PC-9 (cell line): ENCODE data around the gene CLN6. TPM values are rescaled to one million over a fixed set of nuclear protein-coding genes. Genes with fewer than 3 reads are reported as not detected.

Source experiments
- BruUV-seq: library from RNA; stranded (reverse); fragments of 400-500 nt; replicated peaks from 2 replicates; lab custom pipeline; 2021; lab: Mats Ljungman, UMichigan
- CTCF ChIA-PET: fragments of 300-600 bp; sonication (Branson Sonifier 250); formaldehyde crosslinking; loops from one replicate; lab custom pipeline; 2022; ENCODE audit warnings: antibody characterized with exemption; lab: Charles Lee
- POLR2A ChIA-PET: fragments of 300-600 bp; sonication (Branson Sonifier 250); formaldehyde crosslinking; loops from one replicate; lab custom pipeline; 2022; ENCODE audit warnings: antibody characterized with exemption; ENCODE audit not compliant: unreplicated experiment; lab: Charles Lee
- DNase-seq, 2 experiments: peaks; one replicate each; pipeline versions ENCODE4 v3.0.0 to v3.0.0-alpha.2; 2015 to 2022; ENCODE audit warnings: mixed read lengths in 1 of 2
- H2AFZ ChIP-seq: fragments of 200-600 bp; sonication (generic); 2 replicates; pipeline ENCODE4 v1.8.1; 2017; ENCODE audit warnings: antibody characterized with exemption
- H3F3A ChIP-seq: fragments of 200-600 bp; sonication (generic); 2 replicates; pipeline ENCODE4 v1.8.1; 2017; ENCODE audit warnings: antibody characterized with exemption, mild to moderate bottlenecking, low read depth; ENCODE audit not compliant: insufficient read depth
- H3K27ac ChIP-seq: fragments of 200-600 bp; sonication (generic); 2 replicates; pipeline ENCODE4 v1.6.1; 2016; ENCODE audit warnings: mixed run types
- H3K27me3 ChIP-seq: fragments of 200-600 bp; sonication (generic); 2 replicates; pipeline ENCODE4 v1.6.1; 2016; ENCODE audit warnings: low read depth, mixed run types; ENCODE audit not compliant: insufficient read depth
- H3K36me3 ChIP-seq: fragments of 200-600 bp; sonication (generic); 2 replicates; pipeline ENCODE4 v1.6.1; 2016; ENCODE audit warnings: low read depth, mixed run types
- H3K4me1 ChIP-seq: fragments of 200-600 bp; sonication (generic); replicated peaks from 2 replicates; pipeline ENCODE4 v1.6.1; 2016; ENCODE audit warnings: mixed run types; ENCODE audit not compliant: insufficient read depth
- H3K4me2 ChIP-seq: fragments of 200-600 bp; sonication (generic); 2 replicates; pipeline ENCODE4 v1.6.1; 2017; ENCODE audit warnings: mixed run types
- H3K4me3 ChIP-seq: fragments of 200-600 bp; sonication (generic); 2 replicates; pipeline ENCODE4 v1.6.1; 2016; ENCODE audit warnings: mixed run types
- H3K79me2 ChIP-seq: fragments of 200-600 bp; sonication (generic); 2 replicates; pipeline ENCODE4 v1.6.1; 2017; ENCODE audit warnings: low read depth, mixed run types
- H3K9me2 ChIP-seq: fragments of 200-600 bp; sonication (generic); 2 replicates; pipeline ENCODE4 v1.8.1; 2017; ENCODE audit warnings: mild to moderate bottlenecking; ENCODE audit not compliant: insufficient read depth
- H3K9me3 ChIP-seq: fragments of 200-600 bp; sonication (generic); 2 replicates; pipeline ENCODE4 v1.8.1; 2016; ENCODE audit warnings: low read depth; ENCODE audit not compliant: insufficient read depth
- H4K20me1 ChIP-seq: fragments of 200-600 bp; sonication (generic); 2 replicates; pipeline ENCODE4 v1.8.1; 2017; ENCODE audit not compliant: insufficient read depth
- EZH2 ChIP-seq: fragments of 200-600 bp; sonication (generic); IDR thresholded peaks from 2 replicates; pipeline ENCODE4 v1.8.0; 2017; ENCODE audit warnings: antibody characterized with exemption, low read depth
- intact Hi-C: fragments of 100-400 bp; cut with micrococcal nuclease; formaldehyde crosslinking; loops from one replicate; pipeline ENCODE4 v1.10.0; 2022; ENCODE audit not compliant: unreplicated experiment
- total RNA-seq: library from RNA; stranded (reverse); gene quantifications from 2 replicates; pipeline ENCODE4 v1.2.3, GENCODE V29; 2021
- TF ChIP-seq, protein P1 (sequence below): fragments of 200-600 bp; sonication (generic); conservative IDR thresholded peaks from 2 replicates; pipeline ENCODE4 v1.6.1; 2017; ENCODE audit warnings: mixed run types, antibody characterized with exemption, mild to moderate bottlenecking, moderate library complexity

CLN6 gene
- total RNA-seq, 1 experiment from 2014 or later: 48.7 TPM

DNA sequence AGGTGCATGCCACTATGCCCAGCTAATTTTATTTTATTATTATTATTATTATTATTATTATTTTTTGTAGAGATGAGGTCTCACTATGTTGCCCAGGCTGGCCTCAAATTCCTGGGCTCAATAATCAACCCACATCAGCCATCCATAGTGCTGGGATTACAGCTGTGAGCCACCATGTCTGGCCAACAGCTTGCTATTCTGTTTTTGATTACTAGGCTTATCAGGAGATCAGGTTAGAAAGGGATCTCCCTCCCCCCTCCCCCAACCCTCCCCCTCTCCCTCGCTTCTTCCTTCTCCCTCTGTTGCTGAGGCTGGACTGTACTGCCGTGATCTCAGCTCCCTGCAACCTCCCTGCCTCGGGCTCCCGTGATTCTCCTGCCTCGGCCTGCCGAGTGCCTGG is 8.6 kb downstream of the CLN6 start:
- Histone ChIP-seq H2AFZ (no peak overlapping the region), H3K9me3 (no peaks in the 10 kb centered on the region), H3K79me2 (peaks cover 32% of the 10 kb centered on the region), H3F3A (peaks cover 3% of the 10 kb centered on the region; the same call in 1 of the 2 replicates), H3K4me2 (no peak overlapping the region), H4K20me1 (no peaks in the 10 kb centered on the region), H3K27me3 (no peaks in the 10 kb centered on the region), H3K9me2 (no peaks in the 10 kb centered on the region), H3K27ac (no peak overlapping the region), H3K36me3 (no peaks in the 10 kb centered on the region), H3K4me1 (no peaks in the 10 kb centered on the region), H3K4me3 (no peak overlapping the region)
- no peak for TF ChIP-seq EZH2
- TF ChIP-seq, protein P1, sequence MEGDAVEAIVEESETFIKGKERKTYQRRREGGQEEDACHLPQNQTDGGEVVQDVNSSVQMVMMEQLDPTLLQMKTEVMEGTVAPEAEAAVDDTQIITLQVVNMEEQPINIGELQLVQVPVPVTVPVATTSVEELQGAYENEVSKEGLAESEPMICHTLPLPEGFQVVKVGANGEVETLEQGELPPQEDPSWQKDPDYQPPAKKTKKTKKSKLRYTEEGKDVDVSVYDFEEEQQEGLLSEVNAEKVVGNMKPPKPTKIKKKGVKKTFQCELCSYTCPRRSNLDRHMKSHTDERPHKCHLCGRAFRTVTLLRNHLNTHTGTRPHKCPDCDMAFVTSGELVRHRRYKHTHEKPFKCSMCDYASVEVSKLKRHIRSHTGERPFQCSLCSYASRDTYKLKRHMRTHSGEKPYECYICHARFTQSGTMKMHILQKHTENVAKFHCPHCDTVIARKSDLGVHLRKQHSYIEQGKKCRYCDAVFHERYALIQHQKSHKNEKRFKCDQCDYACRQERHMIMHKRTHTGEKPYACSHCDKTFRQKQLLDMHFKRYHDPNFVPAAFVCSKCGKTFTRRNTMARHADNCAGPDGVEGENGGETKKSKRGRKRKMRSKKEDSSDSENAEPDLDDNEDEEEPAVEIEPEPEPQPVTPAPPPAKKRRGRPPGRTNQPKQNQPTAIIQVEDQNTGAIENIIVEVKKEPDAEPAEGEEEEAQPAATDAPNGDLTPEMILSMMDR: no peak
- intact Hi-C loops: no loop called here
- DNase-seq: no peak
- no TSS peak for BruUV-seq
- ChIA-PET POLR2A (no interaction called here), CTCF (no interaction called here)

DNA sequence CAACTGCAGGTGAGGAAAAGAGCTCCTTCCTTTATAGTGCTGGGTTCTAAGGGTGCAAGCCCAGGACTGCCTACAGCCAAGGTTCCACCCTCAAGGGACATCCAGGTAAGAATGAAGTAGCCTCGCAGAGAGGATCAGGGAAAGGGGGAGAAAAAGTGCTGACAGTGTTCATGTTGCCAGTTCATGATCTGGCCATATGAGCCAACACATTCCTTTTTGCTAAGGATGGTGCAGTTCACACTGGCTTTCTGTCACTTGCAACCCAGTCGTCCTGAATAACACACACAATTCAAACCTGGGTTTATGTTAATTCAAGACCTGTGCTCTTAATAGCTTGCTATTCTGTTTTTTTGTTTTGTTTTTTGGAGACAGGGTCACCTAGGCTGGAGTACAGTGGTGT is 9.0 kb downstream of the CLN6 start:
- ChIA-PET CTCF (no interaction called here), POLR2A (no interaction called here)
- no peaks in the 10 kb centered on the region for H4K20me1 ChIP-seq
- H3K27ac ChIP-seq: no peak overlapping the region
- DNase-seq: no peak
- no peaks in the 10 kb centered on the region for H3K27me3 ChIP-seq
- H3K4me1 ChIP-seq: no peaks in the 10 kb centered on the region
- BruUV-seq: no TSS peak
- peaks cover 28% of the 10 kb centered on the region for H3K79me2 ChIP-seq
- no peaks in the 10 kb centered on the region for H3K36me3 ChIP-seq
- TF ChIP-seq, protein P1: no peak
- no peak for TF ChIP-seq EZH2
- H2AFZ ChIP-seq: no peak overlapping the region
- H3K9me3 ChIP-seq: no peaks in the 10 kb centered on the region
- no peak overlapping the region for H3K4me2 ChIP-seq
- no peaks in the 10 kb centered on the region for H3K9me2 ChIP-seq
- H3F3A ChIP-seq: peaks cover 3% of the 10 kb centered on the region; the same call in 1 of the 2 replicates
- no peak overlapping the region for H3K4me3 ChIP-seq
- intact Hi-C loops: no loop called here

DNA sequence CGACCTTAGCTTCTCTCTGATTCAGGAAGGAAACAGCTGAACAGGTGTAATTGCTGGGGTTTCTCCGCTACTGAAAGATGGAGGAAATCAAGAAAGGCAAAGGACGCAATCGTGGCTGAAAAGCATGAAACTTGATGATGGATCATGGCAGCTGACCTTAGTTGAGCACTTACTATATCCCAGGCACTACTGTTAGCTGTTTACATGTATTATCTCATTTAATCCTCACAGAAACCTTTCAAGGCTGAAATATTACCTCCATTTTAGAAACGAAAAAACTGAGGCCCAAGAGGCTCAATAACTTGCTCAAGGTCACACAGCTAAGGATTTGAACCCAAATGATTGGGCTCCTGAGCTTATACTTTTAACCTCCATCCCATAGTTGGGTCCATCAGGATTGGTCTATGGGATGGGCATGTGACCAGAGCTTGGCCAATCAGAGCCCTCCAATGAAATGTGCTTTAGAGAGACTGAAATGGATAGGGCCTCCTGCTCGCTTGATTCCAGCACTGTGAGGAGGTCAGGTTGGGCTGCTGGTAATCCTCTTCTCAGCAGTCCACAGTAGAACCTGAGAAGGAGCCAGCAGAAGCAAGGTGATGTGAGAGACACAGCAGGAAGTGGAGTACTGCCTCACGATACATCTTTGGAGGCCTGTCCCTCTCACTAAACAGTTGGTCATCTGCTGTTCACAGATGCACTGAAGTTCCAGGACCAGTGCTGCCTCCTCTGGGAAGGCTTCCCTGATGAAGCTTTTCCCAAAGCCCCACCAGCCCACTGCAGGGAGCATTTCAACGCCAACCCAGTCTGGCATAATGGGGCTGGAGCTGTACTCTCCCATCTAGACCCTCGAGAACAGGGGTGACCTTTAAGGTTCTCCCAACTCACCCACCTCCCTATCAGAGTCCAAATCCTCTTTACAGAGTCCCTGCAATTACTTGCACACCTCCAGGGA is 10.4 kb downstream of the CLN6 start:
- no peak for TF ChIP-seq EZH2
- Histone ChIP-seq H3K9me2 (no peaks in the 10 kb centered on the region), H3K79me2 (peaks cover 17% of the 10 kb centered on the region; the same call in 1 of the 2 replicates), H3F3A (no peaks in the 10 kb centered on the region), H3K27me3 (no peaks in the 10 kb centered on the region), H3K4me1 (no peaks in the 10 kb centered on the region), H3K27ac (no peak overlapping the region), H3K9me3 (no peaks in the 10 kb centered on the region), H3K4me3 (no peak overlapping the region), H4K20me1 (no peaks in the 10 kb centered on the region), H3K36me3 (no peaks in the 10 kb centered on the region), H3K4me2 (no peak overlapping the region), H2AFZ (no peak overlapping the region)
- POLR2A ChIA-PET: no interaction called here
- DNase-seq: no peak
- CTCF ChIA-PET: no interaction called here
- intact Hi-C loops: no loop called here
- BruUV-seq: no TSS peak
